OCI-LY1 (cell line): ENCODE results near the gene POLRMT.

Experiments used
- CTCF ChIP-seq: fragments of 200-600 bp; sonication (generic), shearing (Covaris generic); IDR thresholded peaks from 2 replicates; pipeline ENCODE4 v1.5.1; 2017; ENCODE audit warnings: mild to moderate bottlenecking, antibody characterized with exemption, low read length, moderate library complexity, mixed read lengths
- EZH2 ChIP-seq: fragments of 200-600 bp; sonication (generic), shearing (Covaris generic); IDR thresholded peaks from 2 replicates; pipeline ENCODE4 v1.8.0; 2017; ENCODE audit warnings: borderline replicate concordance, mixed run types, mild to moderate bottlenecking, antibody characterized with exemption, low read length, moderate library complexity, mixed read lengths

GRCh38 chr19:640606-641189 is 7.4 kb upstream of the POLRMT start:
- TF ChIP-seq EZH2 (no peak), CTCF (no peak)
